Ovary (tissue), 3 donors: Measurements from ENCODE around the gene MYLIP.

Experiments used
- POLR2A ChIP-seq: fragments of 450-650 bp; IDR thresholded peaks from one replicate; pipeline ENCODE4 v1.6.1; 2017; ENCODE audit warnings: antibody characterized with exemption, mild to moderate bottlenecking, moderate library complexity
- TF ChIP-seq, protein P1 (sequence below), 3 donors: fragments of 450-650 bp in 2 of 3; fragments of 200-600 bp in 1 of 3; IDR thresholded peaks; one replicate each; pipeline versions ENCODE4 v1.5.1 to v1.8.0; 2016 to 2022; ENCODE audit warnings: antibody characterized with exemption in 3 of 3, mild to moderate bottlenecking in 1 of 3
- donor health status: DM: no; HTN: no; CAD: no.

DNA sequence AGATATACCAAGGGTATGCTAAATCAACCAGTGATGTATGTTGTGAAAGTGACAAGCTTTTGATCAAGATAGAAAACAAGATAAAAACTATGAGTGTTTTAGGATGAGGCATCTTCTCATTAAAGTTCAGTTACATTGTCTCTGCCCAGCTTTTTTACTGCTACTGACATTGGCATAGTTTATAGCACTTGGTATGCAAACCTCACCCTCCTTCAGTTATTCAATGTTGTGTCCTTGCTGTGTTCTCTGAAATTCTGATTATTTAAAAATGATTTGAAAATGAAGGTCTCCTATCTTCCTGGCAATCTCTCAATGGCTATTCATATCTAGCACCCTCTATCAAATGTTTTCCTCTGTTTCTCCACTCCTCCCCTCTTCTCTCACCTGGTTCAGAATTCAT, 6.7 kb upstream of the MYLIP start:
- no peak for TF ChIP-seq POLR2A
- TF ChIP-seq, protein P1, sequence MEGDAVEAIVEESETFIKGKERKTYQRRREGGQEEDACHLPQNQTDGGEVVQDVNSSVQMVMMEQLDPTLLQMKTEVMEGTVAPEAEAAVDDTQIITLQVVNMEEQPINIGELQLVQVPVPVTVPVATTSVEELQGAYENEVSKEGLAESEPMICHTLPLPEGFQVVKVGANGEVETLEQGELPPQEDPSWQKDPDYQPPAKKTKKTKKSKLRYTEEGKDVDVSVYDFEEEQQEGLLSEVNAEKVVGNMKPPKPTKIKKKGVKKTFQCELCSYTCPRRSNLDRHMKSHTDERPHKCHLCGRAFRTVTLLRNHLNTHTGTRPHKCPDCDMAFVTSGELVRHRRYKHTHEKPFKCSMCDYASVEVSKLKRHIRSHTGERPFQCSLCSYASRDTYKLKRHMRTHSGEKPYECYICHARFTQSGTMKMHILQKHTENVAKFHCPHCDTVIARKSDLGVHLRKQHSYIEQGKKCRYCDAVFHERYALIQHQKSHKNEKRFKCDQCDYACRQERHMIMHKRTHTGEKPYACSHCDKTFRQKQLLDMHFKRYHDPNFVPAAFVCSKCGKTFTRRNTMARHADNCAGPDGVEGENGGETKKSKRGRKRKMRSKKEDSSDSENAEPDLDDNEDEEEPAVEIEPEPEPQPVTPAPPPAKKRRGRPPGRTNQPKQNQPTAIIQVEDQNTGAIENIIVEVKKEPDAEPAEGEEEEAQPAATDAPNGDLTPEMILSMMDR (IDR thresholded peaks at IDR 0.05) = no peak
